ENCODE results near the gene PCDHGA3. TPM values are rescaled to one million over a fixed set of nuclear protein-coding genes. Genes with fewer than 3 reads are reported as not detected.
"Not testable (repeated sequence)": the region's sequence is repeated elsewhere in the genome, so short reads cannot be mapped to it uniquely, and the experiment has no call there.

PCDHGA3 gene
- total and polyA plus RNA-seq, 7 donors: 0.33 to 2.4 (median 0.97) TPM

DNA sequence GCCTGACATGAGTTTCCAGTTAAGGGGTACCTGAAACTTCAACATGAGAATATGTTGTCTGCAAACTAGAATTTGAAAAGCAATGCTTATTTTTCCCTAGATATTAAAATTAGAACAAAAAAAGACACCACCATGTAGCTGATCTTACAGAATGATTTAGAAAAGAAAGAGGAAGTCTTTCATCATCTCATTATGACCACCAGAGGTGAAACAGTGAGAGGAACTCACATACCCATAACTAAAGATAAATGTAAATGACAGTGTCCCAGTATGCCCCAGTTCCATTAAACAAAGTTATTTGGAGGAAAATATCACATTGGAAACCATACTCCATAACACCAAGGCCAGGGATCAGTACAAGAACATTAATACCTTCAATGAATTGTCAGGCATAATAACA lies 29.9 kb upstream of the PCDHGA3 start:
- TF ChIP-seq, protein P1, sequence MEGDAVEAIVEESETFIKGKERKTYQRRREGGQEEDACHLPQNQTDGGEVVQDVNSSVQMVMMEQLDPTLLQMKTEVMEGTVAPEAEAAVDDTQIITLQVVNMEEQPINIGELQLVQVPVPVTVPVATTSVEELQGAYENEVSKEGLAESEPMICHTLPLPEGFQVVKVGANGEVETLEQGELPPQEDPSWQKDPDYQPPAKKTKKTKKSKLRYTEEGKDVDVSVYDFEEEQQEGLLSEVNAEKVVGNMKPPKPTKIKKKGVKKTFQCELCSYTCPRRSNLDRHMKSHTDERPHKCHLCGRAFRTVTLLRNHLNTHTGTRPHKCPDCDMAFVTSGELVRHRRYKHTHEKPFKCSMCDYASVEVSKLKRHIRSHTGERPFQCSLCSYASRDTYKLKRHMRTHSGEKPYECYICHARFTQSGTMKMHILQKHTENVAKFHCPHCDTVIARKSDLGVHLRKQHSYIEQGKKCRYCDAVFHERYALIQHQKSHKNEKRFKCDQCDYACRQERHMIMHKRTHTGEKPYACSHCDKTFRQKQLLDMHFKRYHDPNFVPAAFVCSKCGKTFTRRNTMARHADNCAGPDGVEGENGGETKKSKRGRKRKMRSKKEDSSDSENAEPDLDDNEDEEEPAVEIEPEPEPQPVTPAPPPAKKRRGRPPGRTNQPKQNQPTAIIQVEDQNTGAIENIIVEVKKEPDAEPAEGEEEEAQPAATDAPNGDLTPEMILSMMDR (IDR thresholded peaks at IDR 0.05): no peak
- peaks cover 10 to 17% of the 10 kb centered on the region in 2 donors for H3K36me3 ChIP-seq (ENCODE audit: insufficient read depth in 1 of 2, low read depth in 1 of 2)
- intact Hi-C loops (cut with DNase I): no loop called here

DNA sequence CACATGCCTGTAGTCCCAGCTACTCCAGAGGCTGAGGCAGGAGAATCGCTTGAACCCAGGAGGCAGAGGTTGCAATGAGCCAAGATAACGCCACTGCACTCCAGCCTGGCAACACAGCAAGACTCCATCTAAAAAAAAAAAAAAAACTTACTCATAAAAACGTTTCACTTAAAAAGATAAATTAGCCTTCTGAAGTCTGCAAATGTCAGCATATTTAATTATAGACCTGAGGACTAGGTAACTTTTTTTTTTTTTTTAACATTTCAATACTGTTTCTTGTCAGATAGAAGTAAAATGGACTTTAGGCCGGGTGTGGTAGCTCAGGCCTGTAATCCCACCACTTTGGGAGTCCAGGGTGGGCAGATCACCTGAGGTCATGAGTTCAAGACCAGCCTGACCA lies 26.7 kb upstream of the PCDHGA3 start:
- intact Hi-C loops (cut with DNase I); H3K4me3 ChIP-seq; H3K27ac ChIP-seq; ATAC-seq; H3K27me3 ChIP-seq (ENCODE audit: insufficient read depth in 3 of 3, low read length in 2 of 3); DNase-seq: not testable (repeated sequence)
- peaks cover 65% of the 10 kb centered on the region for H3K9me3 ChIP-seq
- 81 to 91% (median 82%) methylated on average over 4 of the region's 4 CpGs for WGBS, 3 donors
- peaks cover 15% of the 10 kb centered on the region for H3K4me1 ChIP-seq
- H3K36me3 ChIP-seq (ENCODE audit: insufficient read depth in 1 of 2, low read depth in 1 of 2): peaks cover 9 to 27% of the 10 kb centered on the region in 2 donors

More for the DNA sequence above, 29.9 kb upstream of the PCDHGA3 start:
- H3K27ac ChIP-seq: no peak overlapping the region
- no peaks in the 10 kb centered on the region for H3K27me3 ChIP-seq (ENCODE audit: insufficient read depth in 3 of 3, low read length in 2 of 3)
- no peak for ATAC-seq
- no peak overlapping the region for H3K4me3 ChIP-seq
- H3K9me3 ChIP-seq: peaks cover 57% of the 10 kb centered on the region
- peaks cover 8% of the 10 kb centered on the region for H3K4me1 ChIP-seq
- no peak for DNase-seq

DNA sequence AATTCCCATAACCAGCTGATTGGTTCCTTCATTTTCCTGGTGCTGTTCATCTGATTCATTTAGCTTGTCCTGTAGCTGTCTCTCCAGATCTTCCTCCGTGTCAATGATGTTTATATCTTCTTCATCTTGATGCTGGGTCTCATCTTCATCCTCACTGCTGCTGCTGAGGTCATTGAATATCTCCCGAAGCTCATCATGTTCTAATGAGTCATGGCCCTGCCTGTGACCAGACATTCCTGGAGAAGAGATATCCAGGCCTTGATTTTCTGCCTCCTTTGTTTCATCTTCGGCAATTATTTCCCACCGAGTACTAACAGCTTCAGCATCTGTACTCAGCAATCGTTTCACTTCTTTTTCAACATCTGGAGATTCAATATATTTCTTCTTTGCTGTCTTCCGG lies 24.4 kb upstream of the PCDHGA3 start:
- H3K4me3 ChIP-seq: peak overlapping the region; percentile 81
- peaks cover 9 to 27% of the 10 kb centered on the region in 2 donors for H3K36me3 ChIP-seq (ENCODE audit: insufficient read depth in 1 of 2, low read depth in 1 of 2)
- ATAC-seq (peak in 3 of 4 donors; percentile 50 to 61 (median 61)), DNase-seq (no peak)
- 85 to 93% (median 87%) methylated on average over 6 of the region's 6 CpGs for WGBS, 3 donors
- peaks cover 57% of the 10 kb centered on the region for H3K9me3 ChIP-seq
- H3K27me3 ChIP-seq (ENCODE audit: insufficient read depth in 3 of 3, low read length in 2 of 3): no peaks in the 10 kb centered on the region
- peaks cover 17% of the 10 kb centered on the region for H3K4me1 ChIP-seq
- intact Hi-C loops (cut with DNase I): no loop called here
- TF ChIP-seq, protein P1 (IDR thresholded peaks at IDR 0.05): no peak
- H3K27ac ChIP-seq: peak overlapping the region; percentile 98

DNA sequence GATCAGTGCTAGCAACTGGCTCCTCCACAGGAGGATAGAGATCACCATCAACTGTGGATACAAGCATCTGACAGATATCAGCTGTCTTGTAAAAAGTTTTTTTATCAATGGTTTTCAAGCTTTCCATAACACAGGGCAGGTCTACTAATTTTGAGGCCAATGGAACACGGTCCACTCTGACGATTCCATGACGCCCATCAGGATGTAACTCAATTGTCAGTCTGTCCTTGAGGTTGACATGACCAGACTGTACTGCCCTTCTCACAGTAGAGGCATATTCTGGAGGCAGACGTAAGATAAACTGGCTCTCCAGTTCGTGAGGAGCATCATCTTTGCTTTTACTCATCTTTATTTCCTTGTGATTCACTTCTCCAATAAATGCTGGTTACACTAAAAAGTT lies 23.9 kb upstream of the PCDHGA3 start:
- Histone ChIP-seq H3K4me1 (peaks cover 17% of the 10 kb centered on the region), H3K27ac (peak overlapping the region; percentile 98), H3K36me3 (ENCODE audit: insufficient read depth in 1 of 2, low read depth in 1 of 2) (peaks cover 9 to 27% of the 10 kb centered on the region in 2 donors), H3K27me3 (ENCODE audit: insufficient read depth in 3 of 3, low read length in 2 of 3) (no peaks in the 10 kb centered on the region), H3K4me3 (peak overlapping the region; percentile 81), H3K9me3 (peaks cover 52% of the 10 kb centered on the region)
- 60 to 67% (median 67%) methylated on average over 5 of the region's 5 CpGs for WGBS, 3 donors
- TF ChIP-seq, protein P1 (IDR thresholded peaks at IDR 0.05): no peak
- peak in 3 of 4 donors; percentile 26 to 40 (median 28) for ATAC-seq
- DNase-seq: no peak
- intact Hi-C loops (cut with DNase I): loop anchor here in 1 of 2 donors (5.0 to 10.0 kb wide), 2 partner anchors 195 to 238 kb away; partner anchors contain the start of gene PCDHB4

DNA sequence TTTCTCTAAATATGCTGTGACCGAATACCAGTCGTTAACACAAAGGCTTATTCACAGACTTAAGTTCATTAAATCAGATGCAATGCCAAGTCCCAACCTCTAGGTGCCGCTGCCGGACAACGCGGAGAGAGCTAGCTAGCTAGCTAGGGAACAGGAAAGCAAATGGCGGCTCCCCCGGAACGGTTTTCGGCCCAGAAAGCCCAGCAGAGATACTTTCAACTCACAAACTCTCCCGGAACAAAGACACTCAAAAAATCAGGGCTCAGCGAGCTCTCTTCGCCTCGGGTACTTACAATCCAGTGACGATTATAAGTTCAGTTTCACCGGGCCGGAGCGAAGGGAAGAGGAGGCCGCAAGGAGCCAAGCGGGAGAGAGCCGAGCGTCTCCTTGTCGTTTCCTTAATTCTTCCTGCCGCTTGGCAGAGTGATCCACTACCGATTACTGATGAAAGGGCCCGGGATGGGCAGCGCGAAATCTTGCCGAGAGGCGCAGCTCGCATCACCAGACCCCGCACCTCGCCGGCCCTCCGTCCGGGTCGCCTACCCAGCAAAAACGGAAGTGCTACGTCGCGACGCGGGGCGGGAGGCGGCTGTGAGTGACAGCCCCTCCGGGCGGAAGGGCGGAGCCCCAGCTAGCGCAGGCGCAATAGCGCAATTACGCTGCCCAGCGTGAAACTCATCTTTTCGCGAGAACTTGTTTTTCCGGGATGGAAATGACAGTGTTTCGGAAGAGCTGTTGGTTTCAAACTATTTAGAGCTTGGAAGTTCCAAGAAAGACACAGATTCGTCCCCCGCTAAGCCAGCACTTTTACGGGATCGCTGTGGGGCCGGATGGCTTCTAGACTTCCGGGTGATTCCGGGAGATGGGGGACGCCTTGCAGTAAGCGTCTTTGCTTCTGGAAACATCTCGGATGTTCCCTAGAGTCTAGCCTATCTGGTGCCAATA lies 23.1 kb upstream of the PCDHGA3 start, which contains the start of gene TAF7:
Gene TAF7 (minus strand): TSS at position 560 of the 945 bp plus-strand sequence. CDS start 740 bp downstream, outside the sequence.
- peak; percentile 91 to 97 for DNase-seq
- Histone ChIP-seq H3K4me1 (peaks cover 17% of the 10 kb centered on the region), H3K9me3 (peaks cover 48% of the 10 kb centered on the region), H3K27ac (peak within 1 kb of the TSS; percentile 98), H3K4me3 (peak within 1 kb of the TSS; percentile 81), H3K27me3 (ENCODE audit: insufficient read depth in 3 of 3, low read length in 2 of 3) (no peaks in the 10 kb centered on the region), H3K36me3 (ENCODE audit: insufficient read depth in 1 of 2, low read depth in 1 of 2) (peaks cover 9 to 27% of the 10 kb centered on the region in 2 donors)
- ATAC-seq: peak; percentile 96 to 99 (median 98)
- WGBS, 3 donors: 1% methylated on average over 67 of the region's 67 CpGs
- intact Hi-C loops (cut with DNase I): loop anchor here in 1 of 2 donors (5.0 to 10.0 kb wide), 2 partner anchors 196 to 237 kb away; partner anchors contain the start of gene PCDHB4
- TF ChIP-seq, protein P1 (IDR thresholded peaks at IDR 0.05): peak; percentile 89

Measured in psoas muscle (tissue), 8 donors.